Ascending aorta (tissue), 2 donors: ENCODE results near the gene KRTAP10-6. TPM values are rescaled to one million over a fixed set of nuclear protein-coding genes. Genes with fewer than 3 reads are reported as not detected.

Experiments used
- DNase-seq, 2 donors: peaks; one replicate each; pipeline ENCODE4 v3.0.0-alpha.2; 2019; ENCODE audit warnings: low spot score in 2 of 2
- H3K27ac ChIP-seq, 2 donors: fragments of 200-600 bp; sonication (generic); one replicate each; pipeline ENCODE4 v1.5.1; 2016 to 2017; ENCODE audit warnings: mild to moderate bottlenecking in 1 of 2
- H3K27me3 ChIP-seq: fragments of 200-600 bp; sonication (generic); one replicate; pipeline ENCODE4 v1.5.1; 2017
- H3K36me3 ChIP-seq, 2 donors: fragments of 200-600 bp; sonication (generic); one replicate each; pipeline ENCODE4 v1.5.1; 2016
- H3K4me1 ChIP-seq, 2 donors: fragments of 200-600 bp; sonication (generic); one replicate each; pipeline ENCODE4 v1.5.1; 2016 to 2017; ENCODE audit warnings: mild to moderate bottlenecking in 1 of 2
- H3K4me3 ChIP-seq, 2 donors: fragments of 200-600 bp; sonication (generic); one replicate each; pipeline ENCODE4 v1.5.1; 2016 to 2017; ENCODE audit warnings: mild to moderate bottlenecking in 1 of 2
- H3K9me3 ChIP-seq, 2 donors: fragments of 200-600 bp; sonication (generic); one replicate each; pipeline ENCODE4 v1.5.1; 2016
- intact Hi-C: fragments of 100-400 bp; cut with DNase I; formaldehyde crosslinking; loops from one replicate; pipeline ENCODE4 v1.15.1; 2023
- total RNA-seq: library from RNA; depleted of rRNA; stranded (reverse); fragments of >200 nt; gene quantifications from one replicate; pipeline ENCODE4 v1.1.0, GENCODE V29; 2016
- TF ChIP-seq, protein P1 (sequence below), 3 experiments: fragments of 200-600 bp in 2 of 3; fragments of 450-650 bp in 1 of 3; sonication (generic) in 2 of 3; IDR thresholded peaks; one replicate each; pipeline ENCODE4 v1.5.1; 2016 to 2019; ENCODE audit warnings: antibody characterized with exemption in 3 of 3, mild to moderate bottlenecking in 1 of 3, moderate library complexity in 1 of 3

KRTAP10-6 gene
- total RNA-seq, 1 donor from 2014 or later: not detected

GRCh38 chr21:44626673-44627143, 34.4 kb upstream of the KRTAP10-6 start, which contains the start of gene KRTAP10-9:
Gene KRTAP10-9, plus strand, starts transcription at chr21:44627093. Its CDS starts 79 bp downstream, at chr21:44627172.
- Histone ChIP-seq H3K9me3 (peaks cover 0 to 24% of the 10 kb centered on the region in 2 donors), H3K27me3 (no peaks in the 10 kb centered on the region), H3K4me3 (no peak within 1 kb of the TSS), H3K27ac (no peak within 1 kb of the TSS), H3K4me1 (no peaks in the 10 kb centered on the region), H3K36me3 (no peaks in the 10 kb centered on the region)
- intact Hi-C loops: no loop called here
- TF ChIP-seq, protein P1, sequence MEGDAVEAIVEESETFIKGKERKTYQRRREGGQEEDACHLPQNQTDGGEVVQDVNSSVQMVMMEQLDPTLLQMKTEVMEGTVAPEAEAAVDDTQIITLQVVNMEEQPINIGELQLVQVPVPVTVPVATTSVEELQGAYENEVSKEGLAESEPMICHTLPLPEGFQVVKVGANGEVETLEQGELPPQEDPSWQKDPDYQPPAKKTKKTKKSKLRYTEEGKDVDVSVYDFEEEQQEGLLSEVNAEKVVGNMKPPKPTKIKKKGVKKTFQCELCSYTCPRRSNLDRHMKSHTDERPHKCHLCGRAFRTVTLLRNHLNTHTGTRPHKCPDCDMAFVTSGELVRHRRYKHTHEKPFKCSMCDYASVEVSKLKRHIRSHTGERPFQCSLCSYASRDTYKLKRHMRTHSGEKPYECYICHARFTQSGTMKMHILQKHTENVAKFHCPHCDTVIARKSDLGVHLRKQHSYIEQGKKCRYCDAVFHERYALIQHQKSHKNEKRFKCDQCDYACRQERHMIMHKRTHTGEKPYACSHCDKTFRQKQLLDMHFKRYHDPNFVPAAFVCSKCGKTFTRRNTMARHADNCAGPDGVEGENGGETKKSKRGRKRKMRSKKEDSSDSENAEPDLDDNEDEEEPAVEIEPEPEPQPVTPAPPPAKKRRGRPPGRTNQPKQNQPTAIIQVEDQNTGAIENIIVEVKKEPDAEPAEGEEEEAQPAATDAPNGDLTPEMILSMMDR (IDR thresholded peaks at IDR 0.05): no peak
- no peak for DNase-seq

- no peak for DNase-seq
- Histone ChIP-seq H3K4me1 (no peaks in the 10 kb centered on the region), H3K4me3 (no peak overlapping the region), H3K36me3 (no peaks in the 10 kb centered on the region), H3K27me3 (no peaks in the 10 kb centered on the region), H3K27ac (no peak overlapping the region), H3K9me3 (peaks cover 0 to 20% of the 10 kb centered on the region in 2 donors)
- intact Hi-C loops: no loop called here
- TF ChIP-seq, protein P1 (IDR thresholded peaks at IDR 0.05): no peak
Measured at GRCh38 chr21:44626262-44626661, 34.0 kb upstream of the KRTAP10-6 start.

- Histone ChIP-seq H3K9me3 (peaks cover 0 to 15% of the 10 kb centered on the region in 2 donors), H3K27ac (no peak overlapping the region), H3K27me3 (no peaks in the 10 kb centered on the region), H3K4me1 (no peaks in the 10 kb centered on the region), H3K4me3 (no peak overlapping the region), H3K36me3 (no peaks in the 10 kb centered on the region)
- TF ChIP-seq, protein P1 (IDR thresholded peaks at IDR 0.05): no peak
- intact Hi-C loops: no loop called here
- DNase-seq: no peak
Measured at GRCh38 chr21:44625756-44626155, 33.5 kb upstream of the KRTAP10-6 start.

GRCh38 chr21:44623575-44623974, 31.3 kb upstream of the KRTAP10-6 start:
- peaks cover 0 to 3% of the 10 kb centered on the region in 2 donors for H3K9me3 ChIP-seq
- no peak for DNase-seq
- H3K4me1 ChIP-seq: no peaks in the 10 kb centered on the region
- no peak overlapping the region for H3K27ac ChIP-seq
- TF ChIP-seq, protein P1 (IDR thresholded peaks at IDR 0.05): no peak
- no peaks in the 10 kb centered on the region for H3K27me3 ChIP-seq
- H3K4me3 ChIP-seq: no peak overlapping the region
- intact Hi-C loops: no loop called here
- no peaks in the 10 kb centered on the region for H3K36me3 ChIP-seq

- Histone ChIP-seq H3K27ac (no peak overlapping the region), H3K27me3 (no peaks in the 10 kb centered on the region), H3K36me3 (no peaks in the 10 kb centered on the region), H3K4me1 (no peaks in the 10 kb centered on the region), H3K4me3 (no peak overlapping the region), H3K9me3 (peaks cover 0 to 3% of the 10 kb centered on the region in 2 donors)
- DNase-seq: no peak
- TF ChIP-seq, protein P1 (IDR thresholded peaks at IDR 0.05): no peak
- intact Hi-C loops: no loop called here
Measured at GRCh38 chr21:44619886-44620285, 27.6 kb upstream of the KRTAP10-6 start.

DNA sequence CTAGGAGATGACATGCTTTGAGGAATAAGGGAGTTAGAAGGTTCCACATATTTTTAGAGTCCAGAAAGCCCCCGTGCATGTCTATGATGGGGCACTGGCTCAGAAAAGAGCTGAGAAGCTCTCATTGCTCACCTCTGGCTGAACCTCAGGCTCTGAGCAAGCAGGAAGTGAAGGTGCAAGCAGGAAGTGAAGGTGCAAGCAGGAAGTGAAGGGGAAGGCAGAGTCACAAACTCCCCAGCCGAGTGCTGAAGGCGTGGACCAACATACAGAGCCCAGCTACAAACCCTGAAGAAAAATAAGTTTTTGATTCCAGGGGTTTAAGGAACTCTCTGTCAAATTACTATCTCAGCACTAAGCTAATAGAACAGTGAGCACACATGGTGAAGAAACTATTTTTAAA, 26.6 kb upstream of the KRTAP10-6 start:
- intact Hi-C loops: no loop called here
- TF ChIP-seq, protein P1 (IDR thresholded peaks at IDR 0.05): no peak
- H3K27ac ChIP-seq: no peak overlapping the region
- H3K27me3 ChIP-seq: no peaks in the 10 kb centered on the region
- H3K4me3 ChIP-seq: no peak overlapping the region
- no peak for DNase-seq
- peaks cover 0 to under 1% of the 10 kb centered on the region in 2 donors for H3K9me3 ChIP-seq
- H3K4me1 ChIP-seq: no peaks in the 10 kb centered on the region
- H3K36me3 ChIP-seq: no peaks in the 10 kb centered on the region
